Small intestine (tissue), 7 donors: ENCODE data around the gene ELF4. TPM values are rescaled to one million over a fixed set of nuclear protein-coding genes. Genes with fewer than 3 reads are reported as not detected.
A peak's percentile ranks its signal among the peaks of the same experiment; 100 is the strongest.

Source experiments
- DNase-seq, 2 donors: peaks; one replicate each; pipeline versions ENCODE4 v3.0.0 to v3.0.0-alpha.2; 2013
- FAIRE-seq: peaks from 2 replicates; lab custom pipeline; 2012; peaks lifted over from hg19 to GRCh38; lab: Jason Lieb, UNC
- H3K27ac ChIP-seq, 3 donors: one replicate each; pipeline ENCODE4 v1.5.1; 2013; ENCODE audit warnings: low read length in 2 of 3, mild to moderate bottlenecking in 2 of 3, control low read depth in 1 of 3, inconsistent platforms in 1 of 3, low read depth in 1 of 3, moderate library complexity in 1 of 3
- H3K27me3 ChIP-seq, 3 donors: one replicate each; pipeline ENCODE4 v1.6.1; 2013; ENCODE audit warnings: low read length in 3 of 3, inconsistent platforms in 1 of 3; ENCODE audit not compliant: control insufficient read depth in 3 of 3, insufficient read depth in 3 of 3
- H3K36me3 ChIP-seq, 3 donors: one replicate each; pipeline ENCODE4 v1.6.1; 2013; ENCODE audit warnings: low read length in 3 of 3, inconsistent platforms in 1 of 3, low read depth in 1 of 3, mild to moderate bottlenecking in 1 of 3, moderate library complexity in 1 of 3; ENCODE audit not compliant: control insufficient read depth in 3 of 3, insufficient read depth in 2 of 3
- H3K4me1 ChIP-seq, 3 donors: one replicate each; pipeline ENCODE4 v1.6.1; 2013; ENCODE audit warnings: low read length in 2 of 3, inconsistent platforms in 1 of 3, low read depth in 1 of 3, mild to moderate bottlenecking in 1 of 3, moderate library complexity in 1 of 3; ENCODE audit not compliant: control insufficient read depth in 3 of 3, insufficient read depth in 2 of 3
- H3K4me3 ChIP-seq, 3 donors: one replicate each; pipeline ENCODE4 v1.5.1; 2013; ENCODE audit warnings: low read length in 3 of 3, control low read depth in 1 of 3, inconsistent platforms in 1 of 3, low read depth in 1 of 3, mild to moderate bottlenecking in 1 of 3, moderate library complexity in 1 of 3
- H3K9me3 ChIP-seq, 2 donors: one replicate each; pipeline ENCODE4 v1.6.1; 2013; ENCODE audit warnings: low read depth in 1 of 2, low read length in 1 of 2; ENCODE audit not compliant: control insufficient read depth in 2 of 2, insufficient read depth in 1 of 2
- WGBS, 3 donors: extraction: QIAGEN DNeasy Blood & Tissue Kit; methylation state at CpG; one replicate each; pipeline ENCODE4 v1.1.7; 2013; 5-methylcytosine and 5-hydroxymethylcytosine counted together
- polyA plus RNA-seq, 4 donors: library from polyadenylated mRNA; stranded (reverse) in 3 of 4; unstranded in 1 of 4; fragments of 200-250 nt in 3 of 4; fragments of 120-200 nt in 1 of 4; gene quantifications; one replicate each; pipeline versions ENCODE4 v1.2.1 to v1.2.3, GENCODE V29; 2013
- donor health status: healthy with polysubstance abuse.
- donor health status: control.
- donor health status: control.
- donor health status: Bipolar disorder and iron deficiency.
- donor health status: healthy.

ELF4 gene
- polyA plus RNA-seq, 4 donors = 10.4 to 45.4 (median 13.7) TPM

GRCh38 chrX:130139474-130140201 lies 29.3 kb upstream of the ELF4 start:
- H3K9me3 ChIP-seq = no peaks in the 10 kb centered on the region
- peaks cover 0 to 3% (median 0%) of the 10 kb centered on the region in 3 donors for H3K4me1 ChIP-seq
- H3K36me3 ChIP-seq = peaks cover 0 to 27% (median 6%) of the 10 kb centered on the region in 3 donors
- H3K27me3 ChIP-seq = no peaks in the 10 kb centered on the region
- H3K27ac ChIP-seq = no peak overlapping the region
- DNase-seq = no peak
- no peak overlapping the region for H3K4me3 ChIP-seq
- FAIRE-seq = no peak
- 51 to 68% (median 59%) methylated on average over 3 of the region's 3 CpGs for WGBS, 3 donors

- FAIRE-seq = no peak
Measured at GRCh38 chrX:130136961-130137360, 26.7 kb upstream of the ELF4 start.

GRCh38 chrX:130136496-130136895 lies 26.2 kb upstream of the ELF4 start:
- H3K27me3 ChIP-seq = no peaks in the 10 kb centered on the region
- DNase-seq = peak in 1 of 2 donors; percentile 12
- no peak overlapping the region for H3K27ac ChIP-seq
- 76 to 88% (median 79%) methylated on average over 5 of the region's 5 CpGs for WGBS, 3 donors
- peaks cover 1 to 31% (median 4%) of the 10 kb centered on the region in 3 donors for H3K36me3 ChIP-seq
- peaks cover 0 to 3% (median 0%) of the 10 kb centered on the region in 3 donors for H3K4me1 ChIP-seq
- H3K4me3 ChIP-seq = no peak overlapping the region
- no peaks in the 10 kb centered on the region for H3K9me3 ChIP-seq
- no peak for FAIRE-seq

More at GRCh38 chrX:130136961-130137360, 26.7 kb upstream of the ELF4 start:
- no peak overlapping the region for H3K27ac ChIP-seq
- no peaks in the 10 kb centered on the region for H3K9me3 ChIP-seq
- WGBS, 3 donors = 88 to 94% (median 92%) methylated on average over 8 of the region's 8 CpGs
- DNase-seq = no peak
- H3K27me3 ChIP-seq = no peaks in the 10 kb centered on the region
- H3K4me3 ChIP-seq = no peak overlapping the region
- peaks cover 0 to 3% (median 0%) of the 10 kb centered on the region in 3 donors for H3K4me1 ChIP-seq
- peaks cover 1 to 29% (median 4%) of the 10 kb centered on the region in 3 donors for H3K36me3 ChIP-seq

GRCh38 chrX:130130990-130131389 lies 20.7 kb upstream of the ELF4 start:
- DNase-seq = no peak
- FAIRE-seq = no peak
- Histone ChIP-seq H3K9me3 (no peaks in the 10 kb centered on the region), H3K27me3 (no peaks in the 10 kb centered on the region), H3K27ac (no peak overlapping the region), H3K36me3 (peaks cover 1 to 37% (median 2%) of the 10 kb centered on the region in 3 donors), H3K4me3 (no peak overlapping the region), H3K4me1 (peaks cover 0 to 1% (median 0%) of the 10 kb centered on the region in 3 donors)
- WGBS, 3 donors = 85 to 97% (median 94%) methylated on average over 5 of the region's 5 CpGs

GRCh38 chrX:130125091-130125874 lies 15.0 kb upstream of the ELF4 start:
- Histone ChIP-seq H3K4me1 (no peaks in the 10 kb centered on the region), H3K27me3 (no peaks in the 10 kb centered on the region), H3K4me3 (no peak overlapping the region), H3K27ac (peak overlapping the region in 2 of 3 donors; percentile 28 to 68), H3K36me3 (peaks cover 0 to 30% (median 0%) of the 10 kb centered on the region in 3 donors), H3K9me3 (no peaks in the 10 kb centered on the region)
- FAIRE-seq (no peak), DNase-seq (no peak)
- WGBS, 3 donors = 54 to 70% (median 63%) methylated on average over 11 to 13 of the region's 13 CpGs

GRCh38 chrX:130124577-130124976 lies 14.3 kb upstream of the ELF4 start:
- H3K27me3 ChIP-seq = no peaks in the 10 kb centered on the region
- no peak for FAIRE-seq
- H3K4me1 ChIP-seq = no peaks in the 10 kb centered on the region
- peak overlapping the region in 1 of 3 donors; percentile 68 for H3K27ac ChIP-seq
- DNase-seq = no peak
- H3K4me3 ChIP-seq = no peak overlapping the region
- H3K36me3 ChIP-seq = peaks cover 0 to 23% (median 0%) of the 10 kb centered on the region in 3 donors
- WGBS, 3 donors = 65 to 85% (median 81%) methylated on average over 4 of the region's 4 CpGs
- H3K9me3 ChIP-seq = no peaks in the 10 kb centered on the region

- Histone ChIP-seq H3K9me3 (no peaks in the 10 kb centered on the region), H3K36me3 (peaks cover 0 to 10% (median 0%) of the 10 kb centered on the region in 3 donors), H3K27me3 (no peaks in the 10 kb centered on the region), H3K4me1 (no peaks in the 10 kb centered on the region), H3K4me3 (no peak overlapping the region), H3K27ac (no peak overlapping the region)
- FAIRE-seq (no peak), DNase-seq (no peak)
- WGBS, 3 donors = 38 to 64% (median 62%) methylated on average over 9 to 13 of the region's 13 CpGs
Measured at GRCh38 chrX:130121505-130121800, 11.2 kb upstream of the ELF4 start.

- Histone ChIP-seq H3K4me3 (peak overlapping the region in 2 of 3 donors; percentile 34 to 43), H3K4me1 (no peaks in the 10 kb centered on the region), H3K36me3 (peaks cover 0 to 9% (median 0%) of the 10 kb centered on the region in 3 donors), H3K27ac (peak overlapping the region; percentile 24 to 75 (median 56)), H3K27me3 (no peaks in the 10 kb centered on the region), H3K9me3 (no peaks in the 10 kb centered on the region)
- DNase-seq (peak; percentile 75 to 81), FAIRE-seq (no peak)
- WGBS, 3 donors = 2 to 43% (median 16%) methylated on average over 22 to 58 of the region's 58 CpGs
Measured at GRCh38 chrX:130120746-130121504, 10.6 kb upstream of the ELF4 start.
